PC-9 (cell line): ENCODE results near the gene SYMPK. TPM values are rescaled to one million over a fixed set of nuclear protein-coding genes. Genes with fewer than 3 reads are reported as not detected.
"Not testable (repeated sequence)": the region's sequence is repeated elsewhere in the genome, so short reads cannot be mapped to it uniquely, and the experiment has no call there.

ENCODE experiments used
- BruUV-seq: library from RNA; stranded (reverse); fragments of 400-500 nt; replicated peaks from 2 replicates; lab custom pipeline; 2021; lab: Mats Ljungman, UMichigan
- CTCF ChIA-PET: fragments of 300-600 bp; sonication (Branson Sonifier 250); formaldehyde crosslinking; loops from one replicate; lab custom pipeline; 2022; ENCODE audit warnings: antibody characterized with exemption; lab: Charles Lee
- POLR2A ChIA-PET: fragments of 300-600 bp; sonication (Branson Sonifier 250); formaldehyde crosslinking; loops from one replicate; lab custom pipeline; 2022; ENCODE audit warnings: antibody characterized with exemption; ENCODE audit not compliant: unreplicated experiment; lab: Charles Lee
- DNase-seq, 2 experiments: peaks; one replicate each; pipeline versions ENCODE4 v3.0.0 to v3.0.0-alpha.2; 2015 to 2022; ENCODE audit warnings: mixed read lengths in 1 of 2
- H2AFZ ChIP-seq: fragments of 200-600 bp; sonication (generic); 2 replicates; pipeline ENCODE4 v1.8.1; 2017; ENCODE audit warnings: antibody characterized with exemption
- H3F3A ChIP-seq: fragments of 200-600 bp; sonication (generic); 2 replicates; pipeline ENCODE4 v1.8.1; 2017; ENCODE audit warnings: antibody characterized with exemption, mild to moderate bottlenecking, low read depth; ENCODE audit not compliant: insufficient read depth
- H3K27ac ChIP-seq: fragments of 200-600 bp; sonication (generic); 2 replicates; pipeline ENCODE4 v1.6.1; 2016; ENCODE audit warnings: mixed run types
- H3K27me3 ChIP-seq: fragments of 200-600 bp; sonication (generic); 2 replicates; pipeline ENCODE4 v1.6.1; 2016; ENCODE audit warnings: low read depth, mixed run types; ENCODE audit not compliant: insufficient read depth
- H3K36me3 ChIP-seq: fragments of 200-600 bp; sonication (generic); 2 replicates; pipeline ENCODE4 v1.6.1; 2016; ENCODE audit warnings: low read depth, mixed run types
- H3K4me1 ChIP-seq: fragments of 200-600 bp; sonication (generic); replicated peaks from 2 replicates; pipeline ENCODE4 v1.6.1; 2016; ENCODE audit warnings: mixed run types; ENCODE audit not compliant: insufficient read depth
- H3K4me2 ChIP-seq: fragments of 200-600 bp; sonication (generic); 2 replicates; pipeline ENCODE4 v1.6.1; 2017; ENCODE audit warnings: mixed run types
- H3K4me3 ChIP-seq: fragments of 200-600 bp; sonication (generic); 2 replicates; pipeline ENCODE4 v1.6.1; 2016; ENCODE audit warnings: mixed run types
- H3K79me2 ChIP-seq: fragments of 200-600 bp; sonication (generic); 2 replicates; pipeline ENCODE4 v1.6.1; 2017; ENCODE audit warnings: low read depth, mixed run types
- H3K9me2 ChIP-seq: fragments of 200-600 bp; sonication (generic); 2 replicates; pipeline ENCODE4 v1.8.1; 2017; ENCODE audit warnings: mild to moderate bottlenecking; ENCODE audit not compliant: insufficient read depth
- H3K9me3 ChIP-seq: fragments of 200-600 bp; sonication (generic); 2 replicates; pipeline ENCODE4 v1.8.1; 2016; ENCODE audit warnings: low read depth; ENCODE audit not compliant: insufficient read depth
- H4K20me1 ChIP-seq: fragments of 200-600 bp; sonication (generic); 2 replicates; pipeline ENCODE4 v1.8.1; 2017; ENCODE audit not compliant: insufficient read depth
- CTCF ChIP-seq: fragments of 200-600 bp; sonication (generic); conservative IDR thresholded peaks from 2 replicates; pipeline ENCODE4 v1.6.1; 2017; ENCODE audit warnings: mixed run types, antibody characterized with exemption, mild to moderate bottlenecking, moderate library complexity
- EZH2 ChIP-seq: fragments of 200-600 bp; sonication (generic); IDR thresholded peaks from 2 replicates; pipeline ENCODE4 v1.8.0; 2017; ENCODE audit warnings: antibody characterized with exemption, low read depth
- intact Hi-C: fragments of 100-400 bp; cut with micrococcal nuclease; formaldehyde crosslinking; loops from one replicate; pipeline ENCODE4 v1.10.0; 2022; ENCODE audit not compliant: unreplicated experiment
- total RNA-seq: library from RNA; stranded (reverse); gene quantifications from 2 replicates; pipeline ENCODE4 v1.2.3, GENCODE V29; 2021

SYMPK gene
- total RNA-seq, 1 experiment from 2014 or later: 85.5 TPM

- DNase-seq: no peak
- Histone ChIP-seq H3K36me3 (no peaks in the 10 kb centered on the region), H3K4me2 (no peak overlapping the region), H3F3A (peaks cover 8% of the 10 kb centered on the region; the same call in 1 of the 2 replicates), H3K4me3 (no peak overlapping the region), H3K79me2 (no peaks in the 10 kb centered on the region), H4K20me1 (no peaks in the 10 kb centered on the region), H3K9me3 (no peaks in the 10 kb centered on the region), H2AFZ (no peak overlapping the region), H3K27me3 (peaks cover 77% of the 10 kb centered on the region), H3K9me2 (no peaks in the 10 kb centered on the region), H3K4me1 (no peaks in the 10 kb centered on the region), H3K27ac (no peak overlapping the region)
- intact Hi-C loops: no loop called here
- POLR2A ChIA-PET: no interaction called here
- CTCF ChIA-PET: no interaction called here
- no TSS peak for BruUV-seq
- TF ChIP-seq EZH2: no peak
- TF ChIP-seq CTCF: no peak
These were observed 7.9 kb upstream of the SYMPK start for GRCh38 chr19:45870798-45871197.

GRCh38 chr19:45867241-45867640 lies 4.3 kb upstream of the SYMPK start:
- H4K20me1 ChIP-seq, H3K36me3 ChIP-seq, H3K4me3 ChIP-seq, H3K27ac ChIP-seq, H2AFZ ChIP-seq, H3K4me2 ChIP-seq, BruUV-seq, POLR2A ChIA-PET, H3K4me1 ChIP-seq, DNase-seq, H3K9me3 ChIP-seq, H3K79me2 ChIP-seq, H3K9me2 ChIP-seq: not testable (repeated sequence)
- Histone ChIP-seq H3F3A (peaks cover 11% of the 10 kb centered on the region; the same call in 1 of the 2 replicates), H3K27me3 (peaks cover 64% of the 10 kb centered on the region)
- CTCF ChIA-PET: interaction anchor here (0.7 kb wide), 1 partner anchor 37 kb away, joined by 8 read pairs; no protein-coding TSS in a partner anchor
- intact Hi-C loops: loop anchor here (10.0 kb wide), 2 partner anchors 208 to 398 kb away; no protein-coding TSS in a partner anchor

GRCh38 chr19:45866400-45867176 lies 3.6 kb upstream of the SYMPK start:
- H3K27ac ChIP-seq: no peak overlapping the region
- no peak overlapping the region for H3K4me3 ChIP-seq
- no peaks in the 10 kb centered on the region for H3K36me3 ChIP-seq
- intact Hi-C loops: loop anchor here (10.0 kb wide), 2 partner anchors 208 to 398 kb away; no protein-coding TSS in a partner anchor
- BruUV-seq: no TSS peak
- no peak for DNase-seq
- H3F3A ChIP-seq: peaks cover 17% of the 10 kb centered on the region; the same call in 1 of the 2 replicates
- H3K4me2 ChIP-seq: peak overlapping the region; percentile 22; the same call in 1 of the 2 replicates
- TF ChIP-seq EZH2 (no peak), CTCF (no peak)
- peaks cover 6% of the 10 kb centered on the region for H3K4me1 ChIP-seq
- H3K9me3 ChIP-seq: no peaks in the 10 kb centered on the region
- H4K20me1 ChIP-seq: no peaks in the 10 kb centered on the region
- peaks cover 13% of the 10 kb centered on the region for H3K79me2 ChIP-seq
- no peak overlapping the region for H2AFZ ChIP-seq
- peaks cover 58% of the 10 kb centered on the region for H3K27me3 ChIP-seq
- CTCF ChIA-PET: interaction anchor here (0.7 kb wide), 1 partner anchor 38 kb away, joined by 8 read pairs; no protein-coding TSS in a partner anchor
- POLR2A ChIA-PET: no interaction called here
- no peaks in the 10 kb centered on the region for H3K9me2 ChIP-seq
